ENCODE data around the gene PYGO1.
"Not testable (repeated sequence)": the region's sequence is repeated elsewhere in the genome, so short reads cannot be mapped to it uniquely, and the experiment has no call there.

The PYGO1 gene

DNA sequence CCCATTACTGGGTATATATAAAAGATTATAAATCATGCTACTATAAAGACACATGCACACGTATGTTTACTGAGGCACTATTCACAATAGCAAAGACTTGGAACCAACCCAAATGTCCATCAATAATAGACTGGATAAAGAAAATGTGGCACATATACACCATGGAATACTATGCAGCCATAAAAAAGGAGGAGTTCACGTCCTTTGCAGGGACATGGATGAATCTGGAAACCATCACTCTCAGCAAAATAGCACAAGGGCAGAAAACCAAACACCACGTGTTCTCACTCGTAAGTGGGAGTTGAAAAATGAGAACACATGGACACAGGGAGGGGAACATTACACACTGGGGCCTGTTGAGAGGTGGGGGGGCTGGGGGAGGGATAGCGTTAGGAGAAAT, 82.7 kb downstream of the PYGO1 start:
- not testable (repeated sequence) for DNase-seq

- no peak for DNase-seq
Measured at GRCh38 chr15:55499151-55499550, 89.0 kb downstream of the PYGO1 start.

DNA sequence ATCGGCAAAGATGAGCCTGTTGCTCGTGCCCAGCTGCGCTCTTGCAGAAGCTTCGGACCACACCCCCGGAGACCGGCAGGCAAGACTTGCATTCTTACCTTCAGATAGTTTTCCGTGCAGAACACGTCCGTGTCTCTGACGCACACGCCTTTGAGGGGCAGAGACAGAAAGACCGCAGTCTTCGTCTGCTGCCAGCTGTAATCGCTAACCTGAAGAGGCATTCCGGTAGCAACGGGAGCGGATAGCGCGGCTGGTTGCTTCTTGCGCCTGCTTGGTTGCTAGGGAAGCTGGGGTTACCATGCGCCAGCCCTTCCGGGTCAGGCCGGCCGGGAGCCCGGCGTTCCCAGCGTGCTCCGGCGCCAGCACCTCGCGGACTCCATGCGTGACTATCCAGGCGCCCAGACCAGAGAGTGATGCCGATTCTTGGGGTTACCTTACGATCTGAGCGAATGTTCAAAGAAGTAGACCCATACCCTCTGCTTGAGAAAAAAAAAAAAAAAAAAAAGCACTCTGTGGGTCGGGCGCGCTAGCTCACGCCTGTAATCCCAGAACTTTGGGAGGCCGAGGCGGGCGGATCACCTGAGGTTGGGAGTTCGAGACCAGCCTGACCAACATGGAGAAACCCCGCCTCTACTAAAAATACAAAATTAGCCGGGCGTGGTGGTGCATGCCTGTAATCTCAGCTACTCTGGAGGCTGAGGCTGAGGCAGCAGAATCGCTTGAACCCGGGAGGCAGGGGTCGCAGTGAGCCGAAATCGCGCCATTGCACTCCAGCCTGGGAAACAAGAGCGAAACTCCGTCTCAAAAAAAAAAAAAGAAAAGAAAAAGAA, 89.8 kb downstream of the PYGO1 start:
- DNase-seq: peak; percentile 63 to 64

DNA sequence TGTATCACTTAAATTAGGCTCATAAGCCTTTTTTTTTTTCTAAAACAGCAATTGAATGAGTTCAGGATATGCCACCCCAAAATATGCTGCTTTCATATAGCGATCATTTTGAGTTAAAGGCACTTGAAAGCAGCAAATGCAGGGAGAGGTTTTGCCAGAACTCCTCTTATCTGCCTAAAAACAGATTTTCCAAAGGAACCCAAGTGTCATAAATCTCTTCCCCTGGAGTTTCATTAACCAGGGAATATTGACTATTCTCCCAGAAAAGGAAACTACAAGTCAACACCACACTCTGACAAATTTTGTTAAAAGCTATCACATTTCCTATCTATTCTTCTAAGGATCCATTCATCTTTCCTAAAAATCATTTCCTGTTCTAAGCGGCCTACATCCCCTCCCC, 91.4 kb downstream of the PYGO1 start:
- DNase-seq: no peak

DNA sequence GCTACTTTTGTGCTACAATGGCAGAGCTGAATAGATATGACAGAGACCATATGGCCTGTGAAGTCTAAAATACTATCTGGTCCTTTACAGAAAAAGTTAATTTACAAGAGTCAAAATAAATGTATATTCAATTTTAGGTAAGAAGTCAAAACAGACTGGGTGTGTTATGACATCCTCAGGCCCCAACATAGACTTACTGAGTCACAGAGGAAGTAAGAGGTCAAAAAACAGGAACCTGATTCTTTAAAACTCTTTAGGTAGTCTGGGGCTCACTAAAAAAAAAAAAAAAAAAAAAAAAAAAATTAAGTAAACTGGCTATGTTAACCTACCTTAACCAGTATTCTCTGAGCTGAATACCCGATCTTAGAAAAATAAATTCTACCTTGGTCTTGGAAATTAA, 93.2 kb downstream of the PYGO1 start:
- DNase-seq: no peak

DNA sequence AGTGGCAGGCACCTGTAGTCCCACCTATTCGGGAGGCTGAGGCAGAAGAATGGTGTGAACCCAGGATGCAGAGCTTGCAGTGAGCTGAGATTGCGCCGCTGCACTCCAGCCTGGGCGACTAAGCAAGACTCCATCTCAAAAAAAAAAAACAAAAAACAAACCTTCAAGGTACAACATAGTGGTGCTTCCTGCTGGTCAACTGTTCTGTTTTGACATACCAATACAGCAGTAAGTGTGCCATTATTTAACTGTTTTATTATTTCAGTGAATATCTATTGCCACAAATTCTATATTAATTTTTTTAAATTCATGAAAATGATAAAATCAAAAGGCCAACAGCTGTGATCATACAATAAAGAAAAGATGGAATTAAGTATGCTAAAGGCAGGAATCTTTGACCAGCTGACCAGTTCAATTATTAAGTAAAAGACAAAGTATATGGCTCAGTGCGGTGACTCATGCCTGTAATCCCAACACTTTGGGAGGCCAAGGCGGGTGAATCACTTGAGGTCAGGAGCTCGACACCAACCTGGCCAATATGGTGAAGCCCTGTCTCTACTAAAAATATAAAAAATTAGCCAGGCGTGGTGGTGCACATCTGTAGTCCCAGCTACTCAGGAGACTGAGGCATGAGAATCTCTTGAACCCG, 99.1 kb downstream of the PYGO1 start:
- DNase-seq: not testable (repeated sequence)

Measured in activated CD4-positive, alpha-beta T cell treated with anti-CD3 and anti-CD28 coated beads for 4 hours (primary cell).